Measurements from ENCODE around the gene KCNN3. TPM values are rescaled to one million over a fixed set of nuclear protein-coding genes. Genes with fewer than 3 reads are reported as not detected.

KCNN3 gene
- total RNA-seq, 4 donors from 2014 or later, result 5.0 to 30.0 (median 20.8) TPM

- DNase-seq (peak; percentile 66 to 78), ATAC-seq (peak; percentile 68 to 85)
- intact Hi-C loops (cut with DNase I; ENCODE audit: low total_unique reads) (no loop called here), in situ Hi-C loops (cut with MboI; ENCODE audit: low sequenced_read_pairs in 4 of 4) (no loop called here)
- H3K4me3 ChIP-seq, result no peak overlapping the region
- no peaks in the 10 kb centered on the region for H3K9me3 ChIP-seq
- H3K4me1 ChIP-seq, result peaks cover 41% of the 10 kb centered on the region in 2 donors
- TF ChIP-seq CTCF (IDR thresholded peaks at IDR 0.05 in 4 of 5, conservative IDR thresholded peaks at IDR 0.05 in 1 of 5), result no peak
- no peak for TF ChIP-seq POLR2A (IDR thresholded peaks at IDR 0.05)
- H3K27ac ChIP-seq, result peak overlapping the region; percentile 4 to 67 (median 28)
- H3K36me3 ChIP-seq, result no peaks in the 10 kb centered on the region
- no peaks in the 10 kb centered on the region for H3K27me3 ChIP-seq
Observed at GRCh38 chr1:154839691-154840090, 30.4 kb downstream of the KCNN3 start.

- intact Hi-C loops (cut with DNase I; ENCODE audit: low total_unique reads), result loop anchor here (1.0 kb wide), 1 partner anchor 22 kb away; no protein-coding TSS in a partner anchor
- Histone ChIP-seq H3K9me3 (no peaks in the 10 kb centered on the region), H3K36me3 (no peaks in the 10 kb centered on the region), H3K27ac (peak overlapping the region in 2 of 4 donors; percentile 10 to 67), H3K27me3 (no peaks in the 10 kb centered on the region), H3K4me3 (no peak overlapping the region), H3K4me1 (peaks cover 43 to 47% of the 10 kb centered on the region in 2 donors)
- in situ Hi-C loops (cut with MboI; ENCODE audit: low sequenced_read_pairs in 4 of 4), result no loop called here
- no peak for DNase-seq
- ATAC-seq, result no peak
- no peak for TF ChIP-seq POLR2A (IDR thresholded peaks at IDR 0.05)
- no peak for TF ChIP-seq CTCF (IDR thresholded peaks at IDR 0.05 in 4 of 5, conservative IDR thresholded peaks at IDR 0.05 in 1 of 5)
Observed at GRCh38 chr1:154838988-154839387, 31.1 kb downstream of the KCNN3 start.

DNA sequence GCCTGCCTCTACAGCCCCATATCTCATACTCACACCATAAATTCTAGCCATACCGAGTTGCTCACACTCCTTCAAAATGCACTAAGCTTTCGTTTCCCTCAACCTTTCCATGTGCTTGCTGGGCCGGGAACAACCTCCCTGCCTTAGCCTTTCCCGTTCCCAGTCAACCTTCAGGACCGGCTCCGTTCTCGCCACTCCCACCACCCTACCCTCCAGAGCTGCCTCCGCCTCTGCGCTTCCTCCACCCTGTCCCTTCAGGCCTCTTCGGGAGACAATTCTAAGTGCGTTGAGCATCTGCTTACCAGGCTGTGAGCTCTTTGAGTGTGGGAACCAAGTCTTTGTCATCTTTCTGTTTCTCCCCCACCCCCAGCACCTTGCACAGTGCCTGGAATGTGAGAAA lies 31.6 kb downstream of the KCNN3 start:
- intact Hi-C loops (cut with DNase I; ENCODE audit: low total_unique reads), result loop anchor here (1.0 kb wide), 1 partner anchor 23 kb away; no protein-coding TSS in a partner anchor
- Histone ChIP-seq H3K27me3 (no peaks in the 10 kb centered on the region), H3K36me3 (no peaks in the 10 kb centered on the region), H3K4me1 (peaks cover 49% of the 10 kb centered on the region in 2 donors), H3K9me3 (no peaks in the 10 kb centered on the region), H3K27ac (peak overlapping the region; percentile 42 to 68 (median 64)), H3K4me3 (no peak overlapping the region)
- DNase-seq (no peak), ATAC-seq (no peak)
- in situ Hi-C loops (cut with MboI; ENCODE audit: low sequenced_read_pairs in 4 of 4), result no loop called here
- no peak for TF ChIP-seq POLR2A (IDR thresholded peaks at IDR 0.05)
- no peak for TF ChIP-seq CTCF (IDR thresholded peaks at IDR 0.05 in 4 of 5, conservative IDR thresholded peaks at IDR 0.05 in 1 of 5)

- ATAC-seq, result peak; percentile 36 to 69
- no peaks in the 10 kb centered on the region for H3K36me3 ChIP-seq
- H3K27me3 ChIP-seq, result no peaks in the 10 kb centered on the region
- DNase-seq, result peak; percentile 40 to 79
- H3K4me1 ChIP-seq, result peaks cover 49 to 56% of the 10 kb centered on the region in 2 donors
- no peak overlapping the region for H3K4me3 ChIP-seq
- peak overlapping the region; percentile 42 to 68 (median 64) for H3K27ac ChIP-seq
- TF ChIP-seq POLR2A (IDR thresholded peaks at IDR 0.05) (no peak), CTCF (IDR thresholded peaks at IDR 0.05 in 4 of 5, conservative IDR thresholded peaks at IDR 0.05 in 1 of 5) (no peak)
- intact Hi-C loops (cut with DNase I; ENCODE audit: low total_unique reads) (loop anchor here (1.0 kb wide), 2 partner anchors 24 to 28 kb away; no protein-coding TSS in a partner anchor), in situ Hi-C loops (cut with MboI; ENCODE audit: low sequenced_read_pairs in 4 of 4) (no loop called here)
- H3K9me3 ChIP-seq, result no peaks in the 10 kb centered on the region
Observed at GRCh38 chr1:154837672-154838171, 32.4 kb downstream of the KCNN3 start.
